ENCODE results near the gene RAPGEF4.

RAPGEF4 gene

GRCh38 chr2:172905937-172906811, 170.5 kb downstream of the RAPGEF4 start:
- DNase-seq (ENCODE audit: low read depth in 2 of 2) = no peak

- DNase-seq (ENCODE audit: low read depth in 2 of 2) = no peak
Observed at GRCh38 chr2:172908275-172908674, 172.6 kb downstream of the RAPGEF4 start.

DNA sequence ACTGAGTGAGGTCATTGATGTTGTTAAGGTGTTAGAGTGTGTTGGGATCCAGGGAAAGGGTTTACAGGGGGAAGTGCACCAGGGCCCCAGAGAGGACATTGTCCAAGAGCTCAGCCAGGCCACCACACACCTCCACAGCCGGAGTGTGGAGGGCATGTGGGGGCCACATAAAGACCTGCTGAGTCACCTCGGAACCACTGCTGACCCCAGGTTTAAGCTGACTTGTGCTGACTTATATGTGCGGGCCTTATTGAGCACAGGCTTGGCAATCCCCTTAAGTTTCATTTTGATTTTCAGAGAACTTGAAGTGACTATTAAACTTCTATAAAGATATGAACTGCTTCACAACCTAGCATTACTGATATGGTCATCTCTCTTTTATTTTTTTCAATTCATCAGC, 173.8 kb downstream of the RAPGEF4 start:
- DNase-seq (ENCODE audit: low read depth in 2 of 2) = no peak

DNA sequence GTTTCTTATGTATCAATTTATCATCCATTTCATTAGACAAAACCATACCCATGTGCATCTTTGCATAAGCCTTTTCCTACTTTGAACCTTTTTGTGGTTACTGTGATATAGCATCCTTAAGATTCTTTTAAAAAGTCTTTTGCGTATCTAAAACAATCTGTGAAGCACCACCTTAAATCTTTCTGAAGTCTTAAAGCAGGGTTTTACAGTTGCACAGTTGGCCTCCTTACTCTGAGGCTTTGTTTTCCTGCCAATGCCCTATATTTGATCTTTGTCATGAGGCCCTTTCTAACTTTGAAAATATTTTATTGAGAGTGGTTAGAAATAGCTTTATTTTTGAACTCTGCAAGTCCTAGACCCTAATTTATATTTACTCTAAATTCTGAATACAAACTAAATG, 176.6 kb downstream of the RAPGEF4 start:
- no peak for DNase-seq (ENCODE audit: low read depth in 2 of 2)

- DNase-seq (ENCODE audit: low read depth in 2 of 2) = no peak
Observed at GRCh38 chr2:172914341-172915008, 178.8 kb downstream of the RAPGEF4 start.

DNA sequence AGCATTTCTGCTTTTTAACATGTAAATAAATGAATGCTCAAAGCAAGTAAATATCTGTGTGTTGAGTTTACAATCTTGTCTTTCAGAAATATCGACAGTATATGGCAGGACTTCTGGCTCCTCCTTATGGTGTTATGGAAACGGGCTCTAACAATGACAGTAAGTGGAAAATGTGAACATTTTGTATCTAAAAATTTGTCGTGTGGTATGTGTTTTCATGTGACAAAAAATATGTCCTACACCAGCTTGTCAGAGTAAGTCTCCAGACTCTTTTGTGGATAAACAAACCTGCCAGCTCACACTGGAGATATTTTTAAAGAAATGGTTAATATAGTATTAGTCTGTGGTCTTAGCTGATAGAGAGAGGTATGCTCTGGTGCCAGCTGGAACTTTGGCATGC, 182.1 kb downstream of the RAPGEF4 start:
- no peak for DNase-seq (ENCODE audit: low read depth in 2 of 2)

DNA sequence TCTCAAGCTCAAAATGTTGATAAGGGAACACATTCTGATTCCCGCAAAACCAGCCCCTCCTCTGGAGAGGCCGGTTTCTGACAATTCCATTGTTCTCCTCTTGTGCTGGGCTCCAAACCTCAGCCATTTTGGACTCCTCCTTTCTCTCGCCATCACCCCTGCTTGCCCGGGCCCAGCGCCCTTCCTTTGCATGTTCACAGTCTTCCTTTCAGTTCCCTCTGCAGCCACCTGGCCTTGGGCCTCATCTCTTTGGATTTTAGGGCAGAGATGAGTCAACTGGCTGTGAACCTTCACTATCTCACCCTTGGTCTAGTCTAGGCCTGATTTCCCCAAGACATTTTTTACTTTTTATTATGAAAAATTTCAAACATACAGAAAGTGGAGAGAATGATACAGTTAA, 184.1 kb downstream of the RAPGEF4 start:
- DNase-seq (ENCODE audit: low read depth in 2 of 2) = no peak

DNA sequence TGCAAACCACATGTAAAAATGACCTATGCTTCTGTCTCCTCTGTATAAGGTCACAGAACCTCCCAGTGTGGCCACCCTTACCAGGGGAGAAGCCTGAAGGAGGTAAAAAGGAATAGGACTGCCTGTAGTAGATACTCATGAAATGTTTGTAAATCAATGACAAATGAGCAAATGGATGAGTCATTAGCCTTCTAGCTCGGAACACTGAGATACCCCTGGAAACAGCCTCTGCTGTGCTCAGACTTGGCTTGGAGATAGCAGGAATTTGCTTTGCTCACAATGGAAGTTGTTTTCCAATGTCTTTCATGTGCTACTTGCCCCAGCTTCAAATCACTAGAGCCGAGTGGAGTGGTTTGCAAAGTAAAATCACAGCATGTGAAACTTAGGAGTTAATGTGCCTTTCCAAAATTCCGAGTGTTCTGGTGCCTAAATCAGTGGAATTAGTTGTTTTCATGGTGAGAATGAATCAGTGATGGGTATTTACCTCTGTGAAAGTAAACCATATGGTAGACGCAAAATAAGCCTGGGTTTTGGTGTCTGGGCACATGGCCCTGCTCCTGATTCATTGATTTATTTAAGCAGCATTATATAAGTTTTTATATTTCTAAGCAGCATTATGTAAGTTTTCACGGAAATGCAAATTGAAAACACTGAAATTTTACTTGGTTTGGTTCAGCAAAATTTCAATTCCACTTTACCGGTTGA, 186.0 kb downstream of the RAPGEF4 start:
- DNase-seq (ENCODE audit: low read depth in 2 of 2) = no peak

- no peak for DNase-seq (ENCODE audit: low read depth in 2 of 2)
Observed at GRCh38 chr2:172922306-172922705, 186.7 kb downstream of the RAPGEF4 start.

GRCh38 chr2:172922815-172923214, 187.2 kb downstream of the RAPGEF4 start:
- DNase-seq (ENCODE audit: low read depth in 2 of 2) = no peak

- no peak for DNase-seq (ENCODE audit: low read depth in 2 of 2)
Observed at GRCh38 chr2:172924097-172924660, 188.5 kb downstream of the RAPGEF4 start.

DNA sequence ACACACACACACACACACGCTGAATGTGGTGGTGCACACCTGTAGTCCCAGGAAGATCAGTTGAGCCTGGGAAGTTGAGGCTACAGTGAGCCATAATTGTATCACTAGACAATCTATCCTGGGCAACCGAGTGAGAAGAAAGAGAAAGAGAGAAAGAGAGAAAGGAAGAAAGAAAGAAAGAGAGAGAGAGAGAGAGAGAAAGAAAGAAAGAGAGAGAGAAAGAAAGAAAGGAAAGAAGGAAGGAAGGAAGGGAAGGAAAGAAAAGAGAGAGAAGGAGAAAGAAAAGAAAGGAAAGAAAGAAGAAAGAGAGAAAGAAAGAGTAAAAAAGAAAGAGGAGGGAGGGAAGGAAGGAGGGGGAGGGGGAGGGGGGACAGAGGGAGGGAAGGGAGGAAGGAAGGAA, 190.0 kb downstream of the RAPGEF4 start:
- DNase-seq (ENCODE audit: low read depth in 2 of 2) = no peak

GRCh38 chr2:172926785-172927640, 191.4 kb downstream of the RAPGEF4 start:
- no peak for DNase-seq (ENCODE audit: low read depth in 2 of 2)

GRCh38 chr2:172927641-172928357, 192.2 kb downstream of the RAPGEF4 start:
- DNase-seq (ENCODE audit: low read depth in 2 of 2) = no peak

DNA sequence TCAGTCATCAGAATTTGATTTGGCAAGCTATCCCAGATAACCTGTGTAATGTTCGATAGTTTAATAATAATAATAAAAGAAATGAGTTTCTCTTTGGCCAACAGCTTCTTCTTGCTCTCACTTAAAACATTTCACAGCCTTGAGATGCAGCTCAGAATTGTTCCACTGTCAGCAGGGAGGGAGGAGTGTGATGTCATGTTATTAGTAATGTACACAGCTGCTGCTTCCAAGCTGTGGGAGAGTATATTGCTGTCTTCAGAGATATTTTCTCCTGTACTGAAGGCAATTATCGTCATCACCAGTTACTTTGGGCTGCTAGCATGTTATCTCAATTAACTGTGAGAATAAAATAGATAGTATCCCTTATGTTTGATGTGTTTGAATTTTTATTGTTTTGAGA, 193.1 kb downstream of the RAPGEF4 start:
- no peak for DNase-seq (ENCODE audit: low read depth in 2 of 2)

DNA sequence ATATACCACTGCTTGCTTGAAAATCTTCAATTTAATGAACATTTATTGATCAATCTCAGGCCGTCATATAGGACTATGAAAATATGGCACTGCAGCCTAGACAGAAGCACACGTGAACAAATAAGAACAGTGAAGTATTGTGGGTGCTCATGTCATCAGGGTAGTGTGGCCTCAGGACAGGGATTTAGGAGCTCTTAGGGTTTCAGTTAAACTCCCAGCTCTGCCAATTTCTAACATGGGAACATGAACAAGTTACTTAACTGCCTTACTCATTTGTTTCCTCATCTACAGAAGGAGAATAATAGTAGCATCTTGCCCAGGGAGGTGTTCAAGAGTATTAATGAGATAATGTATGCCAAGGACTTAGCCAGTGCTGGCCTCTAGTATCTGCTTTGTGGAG, 194.0 kb downstream of the RAPGEF4 start:
- DNase-seq (ENCODE audit: low read depth in 2 of 2) = no peak

DNA sequence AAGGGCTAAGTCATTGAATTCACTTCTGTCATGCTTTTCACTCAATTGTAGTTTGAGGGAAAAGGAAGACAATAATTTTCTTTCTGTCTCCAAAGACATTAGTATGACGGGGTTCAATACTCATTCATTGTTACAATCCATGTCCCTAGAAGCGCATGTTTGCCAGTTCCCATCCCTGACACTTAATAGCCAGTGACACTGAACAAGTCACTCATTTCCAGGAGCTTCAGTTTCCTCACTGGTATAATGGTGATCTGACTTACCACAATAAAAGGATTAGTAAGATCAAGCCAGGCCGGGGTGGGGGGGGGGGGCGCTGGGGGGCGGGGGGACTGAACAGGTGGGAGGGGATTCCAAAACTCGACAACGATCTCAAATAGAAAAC, 195.2 kb downstream of the RAPGEF4 start:
- no peak for DNase-seq (ENCODE audit: low read depth in 2 of 2)

DNA sequence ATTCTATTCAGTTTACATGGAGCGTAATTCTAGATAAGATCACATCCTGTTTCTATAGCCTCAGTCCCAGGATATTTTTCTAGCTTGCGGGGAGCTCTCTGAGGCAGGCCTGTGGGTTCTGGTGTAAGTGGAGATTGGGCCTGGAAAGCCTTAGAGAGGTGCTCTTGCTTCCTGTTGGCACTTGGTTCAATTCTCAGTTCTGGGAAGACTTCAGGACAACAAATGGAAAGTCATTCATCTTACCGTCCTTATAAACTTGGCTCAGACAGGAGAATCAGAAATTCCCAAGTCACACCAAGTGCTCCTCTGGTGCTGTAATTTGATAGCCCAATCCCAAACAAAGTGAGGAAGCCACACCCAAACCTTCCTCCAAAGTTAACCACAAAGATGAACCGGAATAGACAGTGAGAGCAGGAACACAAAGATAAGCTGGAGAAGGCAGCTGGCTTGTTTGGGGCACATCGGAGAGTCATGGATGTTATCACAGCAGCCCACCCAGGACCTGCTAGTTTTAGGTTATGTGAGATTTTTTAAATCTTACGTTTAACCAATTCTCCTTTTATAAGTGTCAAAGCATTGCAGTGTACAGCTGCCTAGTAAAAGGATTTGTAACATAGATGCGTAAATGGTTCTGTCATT, 195.7 kb downstream of the RAPGEF4 start:
- no peak for DNase-seq (ENCODE audit: low read depth in 2 of 2)

DNA sequence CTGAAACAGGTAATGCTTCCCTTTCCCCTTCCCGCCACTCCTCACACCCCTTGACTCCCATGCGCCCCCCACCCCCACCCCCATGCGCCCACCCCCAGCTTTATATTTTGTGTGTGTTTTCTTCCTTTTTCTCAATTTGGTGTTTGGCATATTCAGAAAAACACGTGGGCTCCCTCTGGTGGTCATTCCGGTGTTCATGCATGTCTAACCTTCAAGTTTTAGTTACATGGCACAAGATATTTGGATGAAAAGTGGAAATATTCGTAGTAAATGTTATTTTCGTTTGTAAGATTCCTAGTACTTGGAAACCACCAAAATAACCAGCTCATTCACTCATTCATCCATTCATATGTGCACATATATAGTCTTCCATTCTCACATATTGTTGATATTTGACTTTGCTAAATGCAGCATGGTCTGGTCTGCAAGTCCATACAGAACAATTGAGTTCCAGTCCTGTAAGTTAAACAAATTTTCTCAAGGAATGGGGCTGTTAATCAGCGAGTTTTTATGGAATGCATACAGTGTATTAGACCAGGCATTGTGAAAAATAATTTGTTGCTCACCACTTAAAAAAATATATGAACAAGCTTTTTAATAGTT, 196.4 kb downstream of the RAPGEF4 start:
- peak; percentile 7 to 18 for DNase-seq (ENCODE audit: low read depth in 2 of 2)
